Measurements from ENCODE around the gene CDC42BPB.

DNA sequence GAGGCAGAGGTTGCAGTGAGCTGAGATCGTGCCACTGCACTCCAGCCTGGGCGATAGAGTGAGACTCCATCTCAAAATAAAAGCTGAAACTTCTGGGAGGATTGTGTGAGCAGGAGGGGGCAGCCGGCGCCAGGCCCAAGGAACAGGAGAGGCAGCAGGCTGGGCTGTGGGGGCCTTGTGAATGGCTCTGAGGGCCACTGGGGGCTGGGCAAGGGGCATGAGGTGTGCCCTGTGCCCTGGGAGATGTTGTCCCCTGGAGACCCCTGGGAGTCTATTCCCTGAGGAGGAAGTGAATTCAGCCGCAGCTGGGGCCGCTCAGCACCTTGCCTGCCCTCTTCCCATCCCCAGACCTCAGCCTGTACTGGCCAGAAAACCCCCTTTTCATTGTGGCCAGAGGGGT lies 31.6 kb upstream of the CDC42BPB start:
- no peak for TF ChIP-seq POLR2A (IDR thresholded peaks at IDR 0.05; ENCODE audit: low read depth, low read length)
- no peak for TF ChIP-seq POLR2AphosphoS5 (IDR thresholded peaks at IDR 0.05; ENCODE audit: low read depth, low read length)
- TF ChIP-seq TAF1 (IDR thresholded peaks at IDR 0.05; ENCODE audit: low read depth, low read length): no peak
- no peak for TF ChIP-seq POU2F2 (IDR thresholded peaks at IDR 0.05; ENCODE audit: low read depth, low read length)
